Superior temporal gyrus (tissue), 1 donor: Measurements from ENCODE around the gene GET4.

ENCODE experiments used
- DNase-seq: peaks from one replicate; pipeline ENCODE4 v3.0.0-alpha.2; 2016; ENCODE audit errors: extremely low spot score

Gene GET4

GRCh38 chr7:945556-946255, 69.4 kb downstream of the GET4 start:
- no peak for DNase-seq
